GM18951 (cell line): ENCODE results near the gene ANKS1B.

Experiments used
- POLR2A ChIP-seq: IDR thresholded peaks from 4 replicates; pipeline ENCODE4 v1.6.1; 2011; ENCODE audit warnings: mild to moderate bottlenecking; ENCODE audit not compliant: insufficient read length, insufficient read depth; ENCODE audit errors: extremely low read depth
- in situ Hi-C: fragments of 300-500 bp; cut with MboI; formaldehyde crosslinking; loops from one replicate; pipeline ENCODE4 v1.12.0; 2022; ENCODE audit warnings: low sequenced_read_pairs, mixed read lengths, inconsistent platforms; ENCODE audit not compliant: unreplicated experiment

Gene ANKS1B

GRCh38 chr12:99170037-99170436 is 814.7 kb downstream of the ANKS1B start:
- in situ Hi-C loops = no loop called here
- no peak for TF ChIP-seq POLR2A

- TF ChIP-seq POLR2A = no peak
- in situ Hi-C loops = no loop called here
Measured at GRCh38 chr12:99157946-99158345, 826.8 kb downstream of the ANKS1B start.

- no peak for TF ChIP-seq POLR2A
- in situ Hi-C loops = no loop called here
Measured at GRCh38 chr12:99154983-99155336, 829.8 kb downstream of the ANKS1B start.

GRCh38 chr12:99154216-99154982 is 830.3 kb downstream of the ANKS1B start:
- TF ChIP-seq POLR2A = no peak
- in situ Hi-C loops = no loop called here

- no peak for TF ChIP-seq POLR2A
- in situ Hi-C loops = no loop called here
Measured at GRCh38 chr12:99153293-99153692, 831.4 kb downstream of the ANKS1B start.

- in situ Hi-C loops = no loop called here
- TF ChIP-seq POLR2A = no peak
Measured at GRCh38 chr12:99152337-99152736, 832.4 kb downstream of the ANKS1B start.

GRCh38 chr12:99151744-99152143 is 833.0 kb downstream of the ANKS1B start:
- no peak for TF ChIP-seq POLR2A
- in situ Hi-C loops = no loop called here

DNA sequence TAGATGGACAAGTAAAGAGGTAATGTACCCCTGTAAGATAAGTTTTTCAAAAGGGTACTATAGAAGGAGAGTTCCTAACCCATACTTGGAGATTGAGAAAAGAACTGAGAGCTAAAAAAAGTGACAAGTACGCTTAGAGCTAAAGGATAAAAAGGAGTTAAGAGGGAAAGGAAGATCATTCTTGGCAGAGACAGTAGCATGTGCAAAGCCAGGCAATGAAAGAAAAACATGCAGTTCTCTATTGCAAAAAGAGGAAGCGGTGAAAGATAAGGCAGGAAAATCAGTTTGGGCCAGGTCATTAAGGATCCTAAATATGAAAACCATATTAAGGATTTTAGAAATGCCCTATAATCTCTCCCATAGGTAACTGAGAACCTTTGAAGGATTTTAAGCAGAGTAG is 837.6 kb downstream of the ANKS1B start:
- TF ChIP-seq POLR2A = no peak
- in situ Hi-C loops = no loop called here

DNA sequence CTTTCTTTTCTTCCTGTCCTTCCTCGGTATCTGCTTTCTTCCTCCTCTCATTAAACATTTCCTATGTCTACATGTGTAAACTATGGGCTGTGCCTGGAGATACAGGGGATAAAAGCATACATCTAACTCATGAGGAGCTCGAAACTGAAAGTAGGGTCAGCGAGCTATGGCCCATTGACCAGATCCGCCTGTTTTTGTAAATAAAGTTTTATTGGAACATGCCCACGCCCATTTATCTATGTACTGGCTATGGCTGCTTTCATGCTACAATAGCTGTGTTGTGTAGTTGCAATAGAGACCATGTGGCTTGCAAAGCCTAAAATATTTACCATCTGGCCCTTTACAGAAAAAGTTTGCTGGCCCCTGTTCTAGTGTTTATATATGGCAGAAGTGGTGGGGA is 838.0 kb downstream of the ANKS1B start:
- TF ChIP-seq POLR2A = no peak
- in situ Hi-C loops = no loop called here

- in situ Hi-C loops = no loop called here
- no peak for TF ChIP-seq POLR2A
Measured at GRCh38 chr12:99146185-99146584, 838.6 kb downstream of the ANKS1B start.

DNA sequence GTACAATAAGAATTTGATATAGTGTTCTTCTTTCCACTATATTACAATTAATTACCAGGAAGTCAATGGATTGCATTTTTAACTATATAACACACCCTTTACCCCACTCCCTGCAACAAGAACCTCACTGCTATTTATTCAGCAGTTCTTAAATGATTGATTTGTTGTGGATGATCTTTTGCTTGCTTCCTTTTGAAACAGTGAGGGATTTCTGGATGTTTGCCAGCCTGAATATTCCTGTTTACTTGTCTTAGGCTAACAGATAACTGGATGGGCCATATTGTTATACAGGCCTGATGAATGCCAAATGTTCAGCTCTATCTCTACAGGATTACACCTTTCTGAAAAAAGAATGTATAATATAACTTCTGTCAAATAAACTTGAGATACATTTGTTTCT is 842.1 kb downstream of the ANKS1B start:
- no peak for TF ChIP-seq POLR2A
- in situ Hi-C loops = no loop called here

DNA sequence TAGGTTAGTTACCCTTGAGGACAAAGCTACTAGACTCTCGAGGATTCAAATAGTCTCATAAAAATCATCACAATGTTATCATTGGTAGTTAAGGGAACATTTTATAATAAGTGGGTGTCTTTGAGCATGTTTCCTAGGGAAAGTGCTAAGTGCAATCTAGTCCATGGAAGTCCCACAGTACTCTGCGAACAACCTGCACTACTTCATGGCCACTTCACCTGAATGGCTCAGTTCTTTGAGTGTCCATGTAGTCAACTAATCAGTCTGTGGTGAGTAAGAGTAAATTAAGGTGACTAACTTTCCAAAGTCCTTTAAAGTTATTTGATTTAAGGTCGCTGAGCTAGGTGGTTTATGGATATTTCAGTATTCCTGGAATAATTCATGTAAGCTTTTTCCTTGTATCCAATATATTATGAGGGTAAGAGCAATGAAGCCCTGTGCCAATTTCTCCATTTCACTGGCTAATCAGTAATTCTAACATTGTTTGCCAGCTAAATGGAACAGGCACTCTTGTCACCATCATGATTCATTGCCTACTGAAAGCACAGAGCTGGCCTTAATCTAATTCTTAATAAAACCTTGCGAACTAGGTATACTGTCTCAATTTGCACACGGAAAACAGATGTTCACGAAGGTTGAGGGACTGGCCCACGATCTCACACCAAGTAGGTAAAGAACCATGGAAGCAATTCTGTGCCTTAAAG is 844.6 kb downstream of the ANKS1B start:
- in situ Hi-C loops = no loop called here
- no peak for TF ChIP-seq POLR2A

GRCh38 chr12:99138393-99138792 is 846.3 kb downstream of the ANKS1B start:
- no peak for TF ChIP-seq POLR2A
- in situ Hi-C loops = no loop called here
